Frontal cortex (tissue), 4 donors: ENCODE results near the gene ZNF564. TPM values are rescaled to one million over a fixed set of nuclear protein-coding genes. Genes with fewer than 3 reads are reported as not detected.
"Not testable (repeated sequence)": the region's sequence is repeated elsewhere in the genome, so short reads cannot be mapped to it uniquely, and the experiment has no call there.

Experiments
- DNase-seq, 2 donors: peaks; one replicate each; pipeline ENCODE4 v3.0.0; 2012; ENCODE audit warnings: low spot score in 2 of 2
- FAIRE-seq: peaks from 2 replicates; lab custom pipeline; 2012; peaks lifted over from hg19 to GRCh38; lab: Jason Lieb, UNC
- small RNA-seq: library from RNA; depleted of rRNA; stranded (forward); fragments of <200 nt; gene quantifications from one replicate; pipeline ENCODE3, GENCODE V24; 2014
- total RNA-seq: library from RNA; depleted of rRNA; stranded (reverse); fragments of >200 nt; gene quantifications from one replicate; pipeline ENCODE4 v1.2.3, GENCODE V29; 2014
- donor health status: control.
- donor health status: control.
- donor health status: control.

ZNF564 gene
- total RNA-seq, 1 donor from 2014 or later, result 32.6 TPM

- peak in 1 of 2 donors; percentile 65 for DNase-seq
- no peak for FAIRE-seq
Observed at GRCh38 chr19:12513531-12514061, 37.7 kb downstream of the ZNF564 start.

- FAIRE-seq (no peak), DNase-seq (no peak)
Observed at GRCh38 chr19:12497032-12497431, 54.2 kb downstream of the ZNF564 start.

- no peak for FAIRE-seq
- no peak for DNase-seq
Observed at GRCh38 chr19:12496480-12496879, 54.8 kb downstream of the ZNF564 start.

- FAIRE-seq, result peak; percentile 6
Observed at GRCh38 chr19:12495002-12495802, 56.1 kb downstream of the ZNF564 start.

GRCh38 chr19:12494260-12494860 lies 56.9 kb downstream of the ZNF564 start:
- FAIRE-seq (no peak), DNase-seq (no peak)

More at GRCh38 chr19:12495002-12495802, 56.1 kb downstream of the ZNF564 start:
- peak; percentile 76 to 92 for DNase-seq

- FAIRE-seq, DNase-seq: not testable (repeated sequence)
Observed at GRCh38 chr19:12486265-12486783, 65.0 kb downstream of the ZNF564 start.

- DNase-seq (no peak), FAIRE-seq (no peak)
Observed at GRCh38 chr19:12485571-12485970, 65.7 kb downstream of the ZNF564 start.

- no peak for FAIRE-seq
- no peak for DNase-seq
Observed at GRCh38 chr19:12485052-12485416, 66.2 kb downstream of the ZNF564 start.

- no peak for FAIRE-seq
- peak; percentile 84 to 89 for DNase-seq
Observed at GRCh38 chr19:12484371-12485051, 66.8 kb downstream of the ZNF564 start, which contains the start of gene ZNF709. Gene ZNF709, minus strand, starts transcription at chr19:12484816. Its CDS starts 159 bp downstream, at chr19:12484657.

- FAIRE-seq, result no peak
- DNase-seq, result no peak
Observed at GRCh38 chr19:12484011-12484370, 67.3 kb downstream of the ZNF564 start.

- no peak for FAIRE-seq
- DNase-seq, result no peak
Observed at GRCh38 chr19:12482509-12482886, 68.8 kb downstream of the ZNF564 start.

- FAIRE-seq (no peak), DNase-seq (no peak)
Observed at GRCh38 chr19:12481781-12482508, 69.3 kb downstream of the ZNF564 start.

GRCh38 chr19:12478234-12478941 lies 72.9 kb downstream of the ZNF564 start:
- no peak for DNase-seq
- no peak for FAIRE-seq

Small RNAs within 50 kb of the gene (small RNA-seq; reads per million reads assigned to genes)
- not detected for gene MTCO1P27
- gene PPIAP20, result not detected

Other genes starting within 250 kb of the ZNF564 start
- gene ZNF563, start 217.8 kb downstream of the ZNF564 start, total RNA-seq, result 0.82 TPM
- gene ZNF442, start 185.8 kb downstream of the ZNF564 start, total RNA-seq, result 4.9 TPM
- gene ZNF799, start 150.2 kb downstream of the ZNF564 start, total RNA-seq, result 7.3 TPM
- 14.3 TPM for gene ZNF443, start 110.5 kb downstream of the ZNF564 start, total RNA-seq
- 37.5 TPM for gene ZNF709, start 66.7 kb downstream of the ZNF564 start, total RNA-seq
- 9.4 TPM for gene ZNF490, start 59.3 kb upstream of the ZNF564 start, total RNA-seq
- gene ZNF791, start 59.4 kb upstream of the ZNF564 start, total RNA-seq, result 25.3 TPM
- 10.6 TPM for gene MAN2B1, start 115.3 kb upstream of the ZNF564 start, total RNA-seq
- gene WDR83, start 115.3 kb upstream of the ZNF564 start, total RNA-seq, result 9.0 TPM
- 92.9 TPM for gene DHPS, start 130.4 kb upstream of the ZNF564 start, total RNA-seq
- gene GNG14, start 136.5 kb upstream of the ZNF564 start, total RNA-seq, result not detected
- gene FBXW9, start 145.1 kb upstream of the ZNF564 start, total RNA-seq, result 6.5 TPM
- 68.5 TPM for gene TNPO2, start 172.4 kb upstream of the ZNF564 start, total RNA-seq
- 216 TPM for gene TRIR, start 183.2 kb upstream of the ZNF564 start, total RNA-seq
- gene GET3, start 186.0 kb upstream of the ZNF564 start, total RNA-seq, result 85.2 TPM
- gene BEST2, start 200.3 kb upstream of the ZNF564 start, total RNA-seq, result not detected
- gene HOOK2, start 224.1 kb upstream of the ZNF564 start, total RNA-seq, result 14.3 TPM
- gene JUNB, start 240.0 kb upstream of the ZNF564 start, total RNA-seq, result 16.3 TPM